HepG2 (cell line): ENCODE results near the gene SYNJ2. TPM values are rescaled to one million over a fixed set of nuclear protein-coding genes. Genes with fewer than 3 reads are reported as not detected.

Experiments
- AHDC1 ChIP-seq: sonication (generic); formaldehyde crosslinking; IDR thresholded peaks from 2 replicates; pipeline ENCODE4 v1.5.1; 2020; ENCODE audit warnings: mild to moderate bottlenecking, missing genetic modification reagents, borderline replicate concordance
- FOXP1 ChIP-seq, 2 experiments: fragments of 450-650 bp in 1 of 2; IDR thresholded peaks; 2 replicates each; pipeline ENCODE4 v1.6.1; 2017 to 2018; ENCODE audit warnings: antibody characterized with exemption in 1 of 2
- GTF2F1 ChIP-seq: fragments of 150-350 bp; IDR thresholded peaks from 2 replicates; pipeline ENCODE4 v1.6.1; 2014; ENCODE audit warnings: low read length
- HES4 ChIP-seq: sonication (generic); formaldehyde crosslinking; IDR thresholded peaks from 2 replicates; pipeline ENCODE4 v1.9.0; 2021; ENCODE audit warnings: mild to moderate bottlenecking, missing genetic modification reagents, borderline replicate concordance
- KDM5A ChIP-seq: fragments of 200-600 bp; sonication (generic); IDR thresholded peaks from 2 replicates; pipeline ENCODE4 v1.7.0; 2018; ENCODE audit warnings: antibody characterized with exemption, mild to moderate bottlenecking, low read length, borderline replicate concordance
- KLF6 ChIP-seq: IDR thresholded peaks from 2 replicates; pipeline ENCODE4 v1.8.0; 2016; ENCODE audit warnings: missing biosample characterization, missing genetic modification reagents
- MAF1 ChIP-seq: sonication (generic); formaldehyde crosslinking; IDR thresholded peaks from 2 replicates; pipeline ENCODE4 v1.5.0; 2020; ENCODE audit warnings: missing genetic modification reagents, borderline replicate concordance
- MEF2D ChIP-seq: sonication (generic); formaldehyde crosslinking; IDR thresholded peaks from 2 replicates; pipeline ENCODE4 v1.5.1; 2020; ENCODE audit warnings: mild to moderate bottlenecking, missing genetic modification reagents
- NKX3-1 ChIP-seq: sonication (generic); formaldehyde crosslinking; IDR thresholded peaks from 2 replicates; pipeline ENCODE4 v1.5.0; 2020; ENCODE audit warnings: missing genetic modification reagents
- PCBP2 ChIP-seq: fragments of 200-400 bp; formaldehyde crosslinking; optimal IDR thresholded peaks from 2 replicates; pipeline ENCODE3; 2018; ENCODE audit warnings: low read length, low read depth; ENCODE audit not compliant: poor library complexity, severe bottlenecking
- TERF1 ChIP-seq: sonication (generic); formaldehyde crosslinking; IDR thresholded peaks from 2 replicates; pipeline ENCODE4 v1.8.0; 2022; ENCODE audit warnings: mild to moderate bottlenecking, missing genetic modification reagents, moderate library complexity
- TFDP1 ChIP-seq: IDR thresholded peaks from 2 replicates; pipeline ENCODE4 v1.6.1; 2016; ENCODE audit warnings: missing compliant biosample characterization, missing genetic modification reagents, borderline replicate concordance
- ZBTB20 ChIP-seq: sonication (generic); formaldehyde crosslinking; IDR thresholded peaks from 2 replicates; pipeline ENCODE4 v1.8.1; 2023; ENCODE audit warnings: missing genetic modification reagents, low read depth, mild to moderate bottlenecking, borderline replicate concordance
- ZBTB34 ChIP-seq: sonication (generic); formaldehyde crosslinking; IDR thresholded peaks from 2 replicates; pipeline ENCODE4 v1.8.0; 2022; ENCODE audit warnings: mild to moderate bottlenecking, missing genetic modification reagents
- ZFP82 ChIP-seq: sonication (generic); formaldehyde crosslinking; IDR thresholded peaks from 2 replicates; pipeline ENCODE4 v1.5.1; 2020; ENCODE audit warnings: mild to moderate bottlenecking, missing genetic modification reagents, borderline replicate concordance
- ZNF569 ChIP-seq: sonication (generic); formaldehyde crosslinking; IDR thresholded peaks from 2 replicates; pipeline ENCODE4 v1.5.0; 2020; ENCODE audit warnings: mild to moderate bottlenecking, missing genetic modification reagents, moderate library complexity, borderline replicate concordance
- polyA plus RNA-seq, 8 experiments: library from polyadenylated mRNA; depleted of rRNA in 3 of 8; stranded (reverse) in 7 of 8; unstranded in 1 of 8; fragments of >200 nt; fragmentation: Illumina TruSeq in 4 of 8; extraction: Trizol in 4 of 8; gene quantifications; 2 replicates each; pipeline versions ENCODE4 v1.2.1 to v1.2.3, GENCODE V29; 2011 to 2016; ENCODE audit warnings: low read depth in 4 of 8, missing spikeins in 1 of 8, mixed read lengths in 1 of 8; ENCODE audit not compliant: insufficient read depth in 1 of 8
- total RNA-seq, 5 experiments: library from RNA; depleted of rRNA; stranded (reverse); fragments of >200 nt; fragmentation: Illumina TruSeq; extraction: Trizol; gene quantifications; 2 replicates each; pipeline ENCODE4 v1.2.3, GENCODE V29; 2016; ENCODE audit warnings: low read depth in 1 of 5
- TF ChIP-seq, protein P1 (sequence below): IDR thresholded peaks from 2 replicates; pipeline ENCODE4 v1.6.1; 2016; ENCODE audit warnings: control low read depth

Gene SYNJ2
- total and polyA plus RNA-seq, 2 of the 13 experiments (the other 11 are each of a cell fraction or from before 2014, with no cell fraction given): 39.1 to 57.6 TPM

- no peak for TF ChIP-seq FOXP1 (IDR thresholded peaks at IDR 0.05)
- TF ChIP-seq FOXP1 (CRISPR knock-in tag; IDR thresholded peaks at IDR 0.05): peak; percentile 49; the same call in 1 of the 2 replicates
- TF ChIP-seq, protein P1, sequence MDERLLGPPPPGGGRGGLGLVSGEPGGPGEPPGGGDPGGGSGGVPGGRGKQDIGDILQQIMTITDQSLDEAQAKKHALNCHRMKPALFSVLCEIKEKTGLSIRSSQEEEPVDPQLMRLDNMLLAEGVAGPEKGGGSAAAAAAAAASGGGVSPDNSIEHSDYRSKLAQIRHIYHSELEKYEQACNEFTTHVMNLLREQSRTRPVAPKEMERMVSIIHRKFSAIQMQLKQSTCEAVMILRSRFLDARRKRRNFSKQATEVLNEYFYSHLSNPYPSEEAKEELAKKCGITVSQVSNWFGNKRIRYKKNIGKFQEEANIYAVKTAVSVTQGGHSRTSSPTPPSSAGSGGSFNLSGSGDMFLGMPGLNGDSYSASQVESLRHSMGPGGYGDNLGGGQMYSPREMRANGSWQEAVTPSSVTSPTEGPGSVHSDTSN (CRISPR knock-in tag): no peak
- no peak for TF ChIP-seq ZFP82
- TF ChIP-seq KLF6 (CRISPR knock-in tag): no peak
- TF ChIP-seq ZBTB20 (CRISPR knock-in tag): peak; percentile 80; the same call in 1 of the 2 replicates
- TF ChIP-seq HES4 (CRISPR knock-in tag): no peak
- TF ChIP-seq ZNF569 (CRISPR knock-in tag): no peak
- TF ChIP-seq TFDP1: no peak; the same call in 1 of the 2 replicates
- TF ChIP-seq TERF1 (CRISPR knock-in tag): no peak
- TF ChIP-seq AHDC1: no peak
- TF ChIP-seq PCBP2: no peak
- TF ChIP-seq ZBTB34: no peak
- TF ChIP-seq GTF2F1: no peak
- TF ChIP-seq NKX3-1 (CRISPR knock-in tag): no peak
- TF ChIP-seq MAF1: no peak
- peak; percentile 66 for TF ChIP-seq MEF2D (CRISPR knock-in tag)
- no peak for TF ChIP-seq KDM5A
Measured at GRCh38 chr6:158049055-158050028, 67.7 kb downstream of the SYNJ2 start (continued).
